GM06990 (cell line): ENCODE measurements around the gene CFB.

Source experiments
- DNase-seq: peaks from one replicate; pipeline ENCODE4 v3.0.0-alpha.2; 2011; ENCODE audit not compliant: insufficient read length; ENCODE audit errors: extremely low read depth
- H3K27me3 ChIP-seq: replicated peaks from 2 replicates; pipeline ENCODE4 v1.6.0; 2011; ENCODE audit warnings: low read length; ENCODE audit not compliant: control insufficient read depth, insufficient read depth
- H3K36me3 ChIP-seq: 2 replicates; pipeline ENCODE4 v1.5.1; 2011; ENCODE audit warnings: low read length; ENCODE audit not compliant: control insufficient read depth, insufficient read depth
- H3K4me3 ChIP-seq: replicated peaks from 2 replicates; pipeline ENCODE4 v1.5.1; 2011; ENCODE audit warnings: low read depth, mild to moderate bottlenecking, control low read depth, low read length
- CTCF ChIP-seq: IDR thresholded peaks from 2 replicates; pipeline ENCODE4 v1.5.1; 2011; ENCODE audit warnings: low read length, control low read depth, mild to moderate bottlenecking, inconsistent platforms; ENCODE audit not compliant: insufficient read depth, poor library complexity, severe bottlenecking

The CFB gene

GRCh38 chr6:31954511-31954910 lies 8.6 kb downstream of the CFB start:
- no peak overlapping the region for H3K4me3 ChIP-seq
- peaks cover 21% of the 10 kb centered on the region for H3K36me3 ChIP-seq
- DNase-seq = no peak
- H3K27me3 ChIP-seq = no peaks in the 10 kb centered on the region
- TF ChIP-seq CTCF = no peak

- Histone ChIP-seq H3K4me3 (no peak overlapping the region), H3K27me3 (no peaks in the 10 kb centered on the region), H3K36me3 (peaks cover 27% of the 10 kb centered on the region)
- no peak for DNase-seq
- no peak for TF ChIP-seq CTCF
These were observed 10.9 kb downstream of the CFB start for GRCh38 chr6:31956796-31957195.

- no peaks in the 10 kb centered on the region for H3K27me3 ChIP-seq
- H3K4me3 ChIP-seq = peak overlapping the region; percentile 77
- TF ChIP-seq CTCF = no peak
- peaks cover 34% of the 10 kb centered on the region for H3K36me3 ChIP-seq
- no peak for DNase-seq
These were observed 12.5 kb downstream of the CFB start for GRCh38 chr6:31958412-31958740.

- H3K36me3 ChIP-seq = peaks cover 39% of the 10 kb centered on the region
- H3K27me3 ChIP-seq = no peaks in the 10 kb centered on the region
- TF ChIP-seq CTCF = no peak
- peak; percentile 97 for DNase-seq
- peak within 1 kb of the TSS; percentile 77 for H3K4me3 ChIP-seq
These were observed 13.1 kb downstream of the CFB start, which contains the start of the genes NELFE and SKIC2 for GRCh38 chr6:31958741-31959739. Gene NELFE (minus strand): TSS chr6:31958971. CDS start chr6:31958446, 525 bp downstream. Gene SKIC2 (plus strand): TSS chr6:31959175. CDS start chr6:31959193, 18 bp downstream.

- Histone ChIP-seq H3K36me3 (peaks cover 36% of the 10 kb centered on the region), H3K4me3 (no peak overlapping the region), H3K27me3 (no peaks in the 10 kb centered on the region)
- TF ChIP-seq CTCF = no peak
- no peak for DNase-seq
These were observed 15.7 kb downstream of the CFB start for GRCh38 chr6:31961616-31962015.
